IPS DF 6.9 (cell line): ENCODE results near the gene SPX.

ENCODE experiments used
- DNase-seq: peaks from one replicate; pipeline ENCODE4 v3.0.0-alpha.2; 2013; ENCODE audit warnings: low read depth, low spot score
- H3K27ac ChIP-seq: one replicate; pipeline ENCODE4 v1.5.1; 2013; ENCODE audit warnings: low read length, control low read depth
- H3K27me3 ChIP-seq: 2 replicates; pipeline ENCODE4 v1.6.1; 2013; ENCODE audit warnings: mild to moderate bottlenecking, low read length; ENCODE audit not compliant: control insufficient read depth, insufficient read depth
- H3K36me3 ChIP-seq: 2 replicates; pipeline ENCODE4 v1.6.1; 2013; ENCODE audit warnings: low read length; ENCODE audit not compliant: control insufficient read depth, insufficient read depth
- H3K4me1 ChIP-seq: 2 replicates; pipeline ENCODE4 v1.6.1; 2013; ENCODE audit warnings: low read length; ENCODE audit not compliant: control insufficient read depth, insufficient read depth
- H3K4me3 ChIP-seq: 2 replicates; pipeline ENCODE4 v1.5.1; 2013; ENCODE audit warnings: mild to moderate bottlenecking, low read length
- H3K9me3 ChIP-seq: 2 replicates; pipeline ENCODE4 v1.6.1; 2013; ENCODE audit warnings: low read length, inconsistent platforms; ENCODE audit not compliant: control insufficient read depth, insufficient read depth
- WGBS: extraction: QIAGEN DNeasy Blood & Tissue Kit; methylation state at CpG from one replicate; pipeline ENCODE4 v1.1.7; 2013; ENCODE audit warnings: mixed read lengths, missing lambda C conversion rate; ENCODE audit not compliant: insufficient read length, insufficient coverage; 5-methylcytosine and 5-hydroxymethylcytosine counted together

Gene SPX

DNA sequence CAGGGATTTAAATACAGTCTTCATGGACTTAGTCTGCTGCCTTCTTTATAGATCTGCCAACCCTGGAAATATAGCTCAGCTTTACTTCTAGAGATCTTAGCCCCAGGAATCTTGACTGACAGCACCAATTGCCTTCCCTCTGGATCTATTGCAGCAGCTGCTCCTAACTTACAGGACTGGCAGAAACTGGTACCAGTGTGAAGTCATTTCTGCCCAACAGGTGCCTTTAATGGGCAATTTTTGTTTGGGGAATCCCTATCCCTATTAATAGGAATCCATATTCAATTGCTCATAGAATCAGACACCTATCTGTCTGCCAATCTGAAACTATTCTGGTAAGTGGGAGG is 27.2 kb downstream of the SPX start:
- H3K27me3 ChIP-seq, result no peaks in the 10 kb centered on the region
- no peak for DNase-seq
- no peaks in the 10 kb centered on the region for H3K9me3 ChIP-seq
- no peak overlapping the region for H3K4me3 ChIP-seq
- no peaks in the 10 kb centered on the region for H3K4me1 ChIP-seq
- no peak overlapping the region for H3K27ac ChIP-seq
- no peaks in the 10 kb centered on the region for H3K36me3 ChIP-seq

DNA sequence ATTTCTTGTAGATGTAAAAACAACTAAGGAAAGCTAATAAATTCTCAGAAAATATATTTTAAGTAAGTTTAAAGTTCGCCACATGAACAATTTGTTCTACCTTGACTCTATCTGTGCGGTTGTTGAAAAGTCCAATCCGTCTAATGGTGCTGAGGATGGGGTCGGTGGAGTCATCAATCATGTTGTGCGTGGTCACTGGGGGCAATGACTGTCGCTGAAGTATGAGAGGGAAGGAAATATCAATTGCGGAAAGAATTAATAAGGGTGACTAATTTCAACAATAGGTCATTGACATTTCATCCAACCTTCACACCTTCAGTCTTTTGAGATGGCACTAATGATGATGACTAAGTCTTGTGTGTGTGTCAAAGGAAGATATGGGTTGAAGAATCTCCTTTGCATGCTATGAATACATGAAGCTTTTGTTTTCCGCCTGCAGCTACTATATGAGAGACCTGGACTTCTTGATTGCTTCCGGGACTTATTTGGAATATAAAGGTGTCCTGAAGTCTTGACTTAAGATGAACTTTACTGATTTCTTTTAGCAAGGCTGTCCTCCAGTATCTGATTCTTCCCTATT is 32.1 kb downstream of the SPX start:
- no peak overlapping the region for H3K4me3 ChIP-seq
- no peaks in the 10 kb centered on the region for H3K27me3 ChIP-seq
- no peak overlapping the region for H3K27ac ChIP-seq
- DNase-seq, result no peak
- no CpG with 5 or more reads among the region's 9 CpGs for WGBS
- H3K9me3 ChIP-seq, result no peaks in the 10 kb centered on the region
- H3K36me3 ChIP-seq, result no peaks in the 10 kb centered on the region
- no peaks in the 10 kb centered on the region for H3K4me1 ChIP-seq

DNA sequence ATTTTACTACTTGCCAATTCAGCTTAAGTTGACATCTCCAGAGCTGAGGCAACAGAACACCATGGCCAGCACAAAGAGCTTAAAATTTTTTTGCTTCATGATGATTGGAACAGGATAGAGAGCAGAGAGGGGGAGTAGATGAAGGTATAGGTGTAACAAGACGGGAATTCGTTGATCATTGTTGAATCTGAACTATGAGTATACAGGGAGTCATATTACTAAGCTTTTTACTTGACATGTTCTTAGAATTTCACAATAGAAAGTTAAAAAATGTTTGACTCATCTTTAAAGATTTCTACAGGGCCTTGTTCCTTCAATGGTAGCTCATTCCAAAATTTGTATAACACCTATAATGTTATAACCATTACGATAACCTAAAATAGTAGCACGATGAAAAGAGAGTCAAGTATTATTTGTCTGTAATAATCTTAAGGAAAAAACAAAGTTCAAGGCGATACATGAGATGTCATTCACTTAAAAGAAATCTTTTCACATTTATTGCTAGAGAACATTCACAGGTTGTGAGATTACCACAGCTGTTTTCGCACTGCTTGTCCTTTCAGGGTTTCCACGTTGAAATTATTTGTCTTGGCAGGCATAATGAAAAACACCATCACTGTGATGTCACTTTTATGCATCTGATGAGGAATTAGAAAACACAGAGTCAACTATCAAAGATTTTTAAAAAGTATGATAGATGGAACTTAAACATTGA is 33.9 kb downstream of the SPX start:
- Histone ChIP-seq H3K4me1 (no peaks in the 10 kb centered on the region), H3K4me3 (no peak overlapping the region), H3K27ac (no peak overlapping the region), H3K9me3 (no peaks in the 10 kb centered on the region), H3K36me3 (no peaks in the 10 kb centered on the region), H3K27me3 (no peaks in the 10 kb centered on the region)
- WGBS, result no CpG with 5 or more reads among the region's 7 CpGs
- DNase-seq, result no peak

DNA sequence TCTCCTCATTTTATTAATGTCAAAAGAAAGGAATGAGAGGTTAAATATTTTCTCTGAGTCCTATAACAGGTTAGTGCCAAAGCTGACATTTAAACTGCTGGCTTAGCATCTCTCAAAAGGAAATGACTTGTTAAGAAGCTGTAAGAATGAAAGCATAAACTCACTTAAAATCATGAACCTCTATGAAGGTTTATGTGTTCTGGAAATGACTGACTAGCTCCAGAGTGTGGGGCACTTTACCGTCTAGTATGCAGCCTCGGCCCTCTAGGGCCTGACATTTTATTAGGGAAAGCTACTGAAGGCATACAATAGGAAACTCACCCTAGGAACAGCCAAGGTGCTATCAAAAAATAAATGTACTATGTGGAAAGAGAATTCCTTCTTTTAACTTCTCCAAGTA is 35.1 kb downstream of the SPX start:
- no peaks in the 10 kb centered on the region for H3K36me3 ChIP-seq
- H3K27me3 ChIP-seq, result no peaks in the 10 kb centered on the region
- WGBS, result no CpG with 5 or more reads among the region's 2 CpGs
- H3K9me3 ChIP-seq, result no peaks in the 10 kb centered on the region
- H3K4me3 ChIP-seq, result no peak overlapping the region
- H3K4me1 ChIP-seq, result no peaks in the 10 kb centered on the region
- no peak overlapping the region for H3K27ac ChIP-seq
- no peak for DNase-seq

DNA sequence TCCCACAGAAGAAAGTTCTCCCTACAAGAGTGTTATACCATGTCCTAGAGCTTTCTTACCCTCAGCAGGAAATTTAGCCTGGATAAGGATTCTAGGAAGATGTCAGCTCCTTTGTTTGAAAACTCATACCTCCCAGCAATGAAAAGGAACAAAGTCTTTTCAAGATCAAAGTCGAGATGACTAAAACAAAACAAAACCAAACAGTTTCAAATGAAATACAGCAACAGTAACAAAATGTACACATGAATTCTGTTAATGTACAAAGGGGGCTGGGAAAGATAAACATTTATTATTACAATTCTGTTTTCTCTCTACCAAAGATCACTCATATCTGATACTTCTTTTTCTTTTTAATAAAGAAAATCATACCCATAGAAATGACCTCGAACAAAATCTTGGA is 36.8 kb downstream of the SPX start:
- H3K9me3 ChIP-seq, result no peaks in the 10 kb centered on the region
- DNase-seq, result no peak
- H3K27me3 ChIP-seq, result no peaks in the 10 kb centered on the region
- no peaks in the 10 kb centered on the region for H3K36me3 ChIP-seq
- no peaks in the 10 kb centered on the region for H3K4me1 ChIP-seq
- no peak overlapping the region for H3K27ac ChIP-seq
- WGBS, result no CpG with 5 or more reads among the region's 2 CpGs
- H3K4me3 ChIP-seq, result no peak overlapping the region

DNA sequence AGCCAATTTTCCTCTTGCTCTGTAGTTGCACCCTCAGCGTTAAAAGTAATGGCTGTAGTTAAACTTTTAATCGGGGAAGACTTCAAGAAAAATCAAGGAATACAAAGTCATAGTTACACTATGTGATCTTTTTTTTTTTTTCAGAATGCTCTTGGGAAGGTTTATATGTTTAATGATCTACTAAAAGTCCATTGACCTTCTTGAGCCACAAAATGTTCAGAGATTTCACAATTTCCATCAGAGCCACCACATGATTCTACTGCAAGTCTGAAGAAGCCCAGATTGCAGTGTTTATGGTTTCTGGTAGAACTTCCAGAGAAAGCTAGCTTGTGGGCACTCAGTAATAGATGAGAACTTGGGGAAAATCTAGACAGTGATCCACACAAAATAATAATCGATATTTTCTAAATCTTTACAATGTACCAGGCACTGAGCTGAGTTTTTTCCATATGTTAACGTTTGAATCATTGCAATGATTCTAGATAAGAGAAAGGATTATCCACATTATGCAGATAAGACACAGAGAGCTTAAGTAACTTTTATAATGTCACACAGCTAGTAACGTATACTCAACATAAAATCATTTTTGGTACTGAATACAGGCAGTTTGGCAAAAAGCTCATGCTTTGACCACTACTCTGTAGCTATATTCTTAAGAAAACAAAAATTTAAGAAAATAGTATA is 40.3 kb downstream of the SPX start:
- Histone ChIP-seq H3K9me3 (no peaks in the 10 kb centered on the region), H3K27ac (no peak overlapping the region), H3K4me1 (no peaks in the 10 kb centered on the region), H3K27me3 (no peaks in the 10 kb centered on the region), H3K4me3 (no peak overlapping the region), H3K36me3 (no peaks in the 10 kb centered on the region)
- WGBS, result no CpG with 5 or more reads among the region's 5 CpGs
- no peak for DNase-seq

DNA sequence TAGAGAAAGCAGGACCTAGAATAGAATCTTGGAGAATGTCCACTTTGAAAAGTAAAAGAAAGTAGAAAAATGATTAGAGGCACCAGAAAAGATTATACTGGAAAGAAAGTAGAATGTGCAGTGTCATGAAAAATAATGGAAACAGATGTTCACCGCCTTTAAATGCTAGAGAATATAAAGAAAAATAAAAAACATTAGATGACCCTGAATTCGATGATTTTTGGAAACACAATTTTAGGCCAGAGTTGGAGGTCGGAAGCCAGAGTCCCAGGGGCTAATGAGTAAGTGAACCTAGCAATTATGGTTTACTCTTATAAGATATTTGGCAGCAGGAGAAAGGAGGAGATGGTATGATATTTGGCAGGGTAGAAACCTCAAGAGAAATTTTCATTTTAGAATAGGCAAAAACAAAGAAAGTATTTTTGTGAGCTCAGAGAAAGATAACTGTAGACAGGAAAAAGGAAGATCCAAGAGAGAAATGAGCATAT is 40.9 kb downstream of the SPX start:
- no CpG with 5 or more reads among the region's 3 CpGs for WGBS
- Histone ChIP-seq H3K9me3 (no peaks in the 10 kb centered on the region), H3K4me3 (no peak overlapping the region), H3K27ac (no peak overlapping the region), H3K27me3 (no peaks in the 10 kb centered on the region), H3K4me1 (no peaks in the 10 kb centered on the region), H3K36me3 (no peaks in the 10 kb centered on the region)
- DNase-seq, result no peak

DNA sequence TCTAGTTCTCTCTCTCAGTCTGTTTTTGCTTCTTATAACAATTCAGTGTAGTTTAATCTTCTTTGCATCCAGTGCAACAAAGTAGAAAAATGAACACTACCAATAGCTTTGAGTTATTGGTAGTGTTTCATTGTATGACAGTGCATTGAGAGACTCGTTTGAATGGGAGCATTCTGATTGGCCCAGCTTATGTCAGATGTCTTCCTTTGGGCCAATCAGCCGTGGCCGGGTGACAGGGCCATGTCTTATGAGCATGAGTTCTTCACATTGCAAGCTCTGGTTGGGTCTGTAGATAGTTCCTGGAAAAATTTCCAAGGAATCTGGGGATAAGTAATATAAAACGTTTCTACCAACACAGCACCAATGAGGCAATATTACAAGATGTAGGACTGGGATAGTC is 42.0 kb downstream of the SPX start:
- Histone ChIP-seq H3K4me1 (no peaks in the 10 kb centered on the region), H3K9me3 (no peaks in the 10 kb centered on the region), H3K27ac (no peak overlapping the region), H3K27me3 (no peaks in the 10 kb centered on the region), H3K4me3 (no peak overlapping the region), H3K36me3 (no peaks in the 10 kb centered on the region)
- WGBS, result no CpG with 5 or more reads among the region's 4 CpGs
- no peak for DNase-seq

DNA sequence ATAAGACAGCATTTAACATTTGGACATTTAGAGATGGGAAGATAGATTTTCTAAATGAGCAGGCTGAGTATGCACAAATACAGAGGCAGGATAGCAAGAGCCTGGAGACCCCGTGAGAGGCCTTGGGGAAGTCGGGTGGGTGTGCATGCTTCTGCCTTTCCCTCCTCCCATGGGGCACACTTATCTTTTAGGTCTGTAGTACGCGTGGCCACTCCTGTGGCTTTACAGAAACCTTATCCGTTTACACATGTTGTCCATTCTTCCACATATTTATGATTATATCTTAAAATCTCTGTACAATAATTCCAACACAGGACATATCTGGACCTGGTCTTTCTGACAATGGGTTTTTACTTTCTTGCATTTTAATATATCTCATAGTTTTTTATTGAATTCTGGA is 45.0 kb downstream of the SPX start:
- no peak overlapping the region for H3K4me3 ChIP-seq
- no peak overlapping the region for H3K27ac ChIP-seq
- no peaks in the 10 kb centered on the region for H3K36me3 ChIP-seq
- H3K9me3 ChIP-seq, result no peaks in the 10 kb centered on the region
- no peak for DNase-seq
- no peaks in the 10 kb centered on the region for H3K4me1 ChIP-seq
- WGBS, result no CpG with 5 or more reads among the region's 5 CpGs
- no peaks in the 10 kb centered on the region for H3K27me3 ChIP-seq

DNA sequence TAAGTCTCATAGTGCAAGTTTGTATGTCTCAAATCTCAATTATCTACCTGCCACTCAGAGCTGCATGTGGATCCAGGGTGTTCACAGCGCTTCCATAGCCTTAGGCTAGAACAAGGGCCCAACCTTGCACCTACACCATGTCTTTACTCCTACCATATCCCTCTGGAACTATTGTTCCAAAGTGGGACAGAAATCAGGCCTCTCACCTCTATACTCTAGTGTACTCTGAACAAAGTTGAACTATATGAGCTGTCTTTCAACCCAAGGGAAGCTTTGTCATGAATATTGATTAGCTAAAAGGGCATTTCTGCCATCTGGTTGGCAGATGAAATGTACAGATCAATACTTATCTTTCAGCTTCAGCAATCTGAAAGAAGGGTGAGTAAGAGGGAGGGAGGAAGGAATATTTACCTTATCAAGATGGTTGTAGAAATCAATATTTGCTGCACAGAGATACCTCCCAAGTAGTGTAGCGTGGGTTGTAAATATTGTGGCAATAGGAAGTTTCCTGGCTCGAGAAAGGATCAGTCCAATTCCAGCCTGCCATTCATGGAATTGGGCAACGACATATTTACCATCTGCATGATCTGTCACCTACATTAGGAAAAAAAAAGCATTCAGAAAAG is 47.8 kb downstream of the SPX start:
- H3K27ac ChIP-seq, result no peak overlapping the region
- no CpG with 5 or more reads among the region's 4 CpGs for WGBS
- H3K9me3 ChIP-seq, result no peaks in the 10 kb centered on the region
- no peaks in the 10 kb centered on the region for H3K27me3 ChIP-seq
- no peak for DNase-seq
- no peaks in the 10 kb centered on the region for H3K4me1 ChIP-seq
- H3K36me3 ChIP-seq, result no peaks in the 10 kb centered on the region
- no peak overlapping the region for H3K4me3 ChIP-seq
